GM18517 (cell line): Measurements from ENCODE around the gene EPB41L4A.
"Not testable (repeated sequence)": the region's sequence is repeated elsewhere in the genome, so short reads cannot be mapped to it uniquely, and the experiment has no call there.

Experiments
- ATAC-seq: cut with Tn5 transposase; IDR thresholded peaks from one replicate; pipeline ENCODE4 v1.9.1; 2021; ENCODE audit warnings: mild to moderate bottlenecking, moderate library complexity; ENCODE audit not compliant: unreplicated experiment

The EPB41L4A gene

DNA sequence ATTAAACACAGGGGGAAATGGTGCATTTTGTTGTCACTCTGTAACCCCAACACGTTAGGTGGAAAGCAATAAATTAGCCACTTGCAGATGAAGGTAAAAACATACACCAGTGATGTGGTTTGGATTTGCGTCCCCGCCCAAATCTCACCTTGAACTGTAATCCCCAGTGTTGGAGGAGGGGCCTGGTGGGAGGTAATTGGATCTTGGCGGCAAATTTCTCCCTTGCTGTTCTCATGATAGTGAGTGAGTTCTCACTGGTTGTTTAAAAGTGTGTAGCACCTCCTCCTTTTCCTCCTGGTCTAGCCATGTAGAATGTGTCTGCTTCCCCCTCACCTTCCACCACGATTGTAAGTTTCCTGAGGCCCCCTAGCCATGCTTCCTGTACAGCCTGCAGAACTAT lies 17.2 kb downstream of the EPB41L4A start:
- ATAC-seq = no peak

DNA sequence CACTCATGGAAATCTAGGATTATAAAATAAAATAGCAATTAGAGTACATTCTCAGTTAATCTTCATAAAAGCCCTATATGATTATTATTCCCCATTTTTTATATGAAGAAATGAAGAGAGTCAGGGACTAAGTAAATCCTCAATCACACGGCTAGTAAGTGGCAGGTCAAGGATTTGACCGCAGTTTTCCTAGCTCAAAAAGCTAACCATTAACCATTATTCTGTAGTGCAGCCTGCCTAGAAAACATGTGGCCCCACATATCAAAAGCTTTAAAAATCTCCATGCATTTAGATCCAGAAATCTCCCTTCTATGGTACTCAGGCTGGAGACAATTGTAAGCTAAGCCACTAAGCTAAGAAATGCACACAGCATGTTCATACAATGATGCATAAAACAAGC lies 21.4 kb downstream of the EPB41L4A start:
- ATAC-seq = no peak

DNA sequence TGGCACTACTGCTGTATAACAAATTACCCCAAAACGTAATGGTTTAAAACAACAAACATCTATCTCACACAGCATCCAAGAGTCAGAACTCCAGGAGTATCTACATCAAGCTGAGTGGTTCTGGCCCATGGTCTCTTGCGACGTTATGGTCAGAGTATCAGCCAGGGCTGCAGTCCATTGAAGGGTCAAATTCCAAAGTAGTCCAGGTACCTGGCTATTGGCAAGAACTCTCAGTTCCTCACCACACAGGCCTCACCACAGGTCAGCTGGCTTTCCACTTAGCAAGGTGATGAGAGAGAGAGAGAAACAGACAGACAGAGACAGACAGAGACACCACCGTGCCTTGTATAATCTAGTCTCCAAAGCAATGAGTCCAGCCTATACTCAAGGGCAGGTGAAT lies 22.6 kb downstream of the EPB41L4A start:
- ATAC-seq = no peak

DNA sequence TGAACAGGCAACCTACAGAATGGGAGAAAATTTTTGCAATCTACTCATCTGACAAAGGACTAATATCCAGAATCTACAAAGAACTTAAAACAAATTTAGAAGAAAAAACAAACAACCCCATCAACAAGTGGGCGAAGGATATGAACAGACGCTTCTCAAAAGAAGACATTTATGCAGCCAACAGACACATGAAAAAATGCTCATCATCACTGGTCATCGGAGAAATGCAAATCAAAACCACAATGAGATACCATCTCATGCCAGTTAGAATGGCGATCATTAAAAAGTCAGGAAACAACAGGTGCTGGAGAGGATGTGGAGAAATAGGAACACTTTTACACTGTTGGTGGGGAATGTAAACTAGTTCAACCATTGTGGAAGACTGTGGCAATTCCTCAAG lies 23.8 kb downstream of the EPB41L4A start:
- not testable (repeated sequence) for ATAC-seq

DNA sequence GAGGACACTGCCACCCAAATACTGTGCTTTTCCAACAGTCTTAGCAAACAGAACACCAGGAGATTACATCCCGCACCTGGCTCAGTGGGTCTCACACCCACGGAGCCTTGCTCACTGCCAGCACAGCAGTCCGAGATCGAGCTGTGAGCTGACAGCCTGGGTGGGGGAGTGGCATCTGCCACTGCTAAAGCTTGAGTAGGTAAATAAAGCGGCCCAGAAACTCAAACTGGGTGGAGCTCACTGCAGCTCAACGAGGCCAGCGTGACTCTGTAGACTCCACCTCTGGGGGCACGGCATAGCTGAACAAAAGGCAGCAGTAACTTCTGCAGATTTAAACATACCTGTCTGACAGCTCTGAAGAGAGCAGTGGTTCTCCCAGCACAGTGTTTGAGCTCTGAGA lies 28.8 kb downstream of the EPB41L4A start:
- ATAC-seq = no peak

DNA sequence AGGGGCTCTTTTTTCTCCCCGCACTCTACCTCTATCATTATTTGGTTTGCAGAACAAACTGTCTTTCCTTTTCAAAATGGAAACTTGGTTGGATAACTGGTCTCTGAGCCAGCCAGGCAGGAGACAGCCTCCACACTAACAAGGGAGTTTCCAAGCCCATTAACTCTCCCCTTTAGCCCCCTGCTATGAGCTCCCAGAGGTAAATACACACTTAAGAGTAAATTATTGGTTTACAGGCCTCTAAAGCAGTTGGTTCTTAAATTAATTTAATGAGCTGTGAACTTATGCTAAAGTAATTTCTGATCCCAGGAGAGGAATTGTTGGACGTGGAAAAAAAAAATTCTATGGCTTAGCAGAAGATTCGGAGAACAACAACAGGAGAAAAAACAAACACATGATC lies 30.3 kb downstream of the EPB41L4A start:
- ATAC-seq = no peak

DNA sequence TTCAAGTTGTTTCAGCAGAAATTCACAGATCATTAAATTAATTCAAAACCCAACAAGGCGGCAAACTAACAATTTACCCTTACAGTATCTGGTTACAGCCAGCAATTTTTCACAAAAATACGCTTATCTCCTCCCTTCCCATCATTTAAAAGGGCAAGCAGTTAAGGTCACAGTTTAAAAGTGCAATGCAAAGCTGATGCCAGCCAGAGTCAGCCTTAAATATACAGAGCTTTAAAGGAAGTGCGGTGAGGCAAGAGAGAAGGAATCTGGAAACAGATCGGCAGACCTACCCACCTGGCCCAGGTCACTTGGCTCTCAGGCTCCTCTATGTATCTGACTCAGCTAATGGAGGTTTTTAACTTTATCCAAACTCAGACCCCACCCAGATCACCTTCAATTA lies 31.0 kb downstream of the EPB41L4A start:
- ATAC-seq = no peak

DNA sequence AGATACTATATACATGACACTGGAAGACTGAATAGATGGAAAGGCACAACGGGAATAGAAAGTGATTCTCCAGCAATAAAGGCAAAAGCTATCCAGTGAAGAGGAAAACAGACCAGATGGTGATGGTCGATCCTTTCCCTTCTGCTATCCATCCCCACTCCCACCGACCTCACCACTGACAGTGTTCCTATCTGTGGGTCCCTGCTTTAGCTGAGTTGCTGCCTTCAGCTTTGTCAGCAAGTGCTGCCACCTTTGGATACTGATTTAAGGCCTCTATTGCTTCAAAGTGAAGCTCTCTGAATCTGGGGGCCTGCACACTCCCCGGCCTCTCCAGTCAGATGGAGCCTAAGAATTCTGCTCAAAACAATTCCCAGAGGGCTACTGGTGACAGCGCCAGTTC lies 32.3 kb downstream of the EPB41L4A start:
- no peak for ATAC-seq

DNA sequence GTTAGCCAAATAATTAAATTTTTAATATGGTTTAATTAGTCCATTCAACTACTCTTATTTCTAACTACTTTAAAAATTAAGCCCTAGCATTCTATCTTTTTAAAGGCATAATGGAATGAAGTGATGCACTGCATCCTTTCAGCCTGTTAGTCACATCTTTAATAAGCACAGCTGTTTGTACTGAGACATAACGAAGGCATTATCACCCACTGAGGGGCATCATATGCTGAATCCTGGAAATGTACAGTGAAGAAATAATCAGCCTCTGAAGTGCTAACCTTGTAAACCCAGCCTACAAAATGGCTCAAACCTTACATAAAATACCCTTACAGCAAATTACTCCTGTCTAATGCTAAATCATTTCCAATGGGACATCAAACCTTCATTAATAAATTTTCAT lies 33.1 kb downstream of the EPB41L4A start:
- ATAC-seq = no peak

DNA sequence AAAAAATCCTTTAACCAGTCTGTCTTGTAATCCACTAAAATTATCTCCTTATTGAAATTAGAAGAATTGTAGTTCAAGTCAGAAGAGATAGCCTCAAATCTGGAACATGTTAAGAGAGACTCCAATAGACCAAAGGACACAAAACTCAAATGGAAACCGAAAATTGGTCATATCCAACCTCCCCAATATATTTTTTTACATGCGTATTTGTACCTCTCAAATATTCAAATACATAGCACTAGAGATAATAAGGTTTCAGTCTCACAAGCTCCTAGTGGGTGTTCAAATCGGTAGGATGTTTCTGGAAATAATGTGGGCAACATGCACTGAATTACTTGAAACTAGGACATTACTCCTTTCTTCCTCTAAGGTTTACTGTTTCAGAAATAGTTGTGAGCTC lies 33.5 kb downstream of the EPB41L4A start:
- no peak for ATAC-seq

DNA sequence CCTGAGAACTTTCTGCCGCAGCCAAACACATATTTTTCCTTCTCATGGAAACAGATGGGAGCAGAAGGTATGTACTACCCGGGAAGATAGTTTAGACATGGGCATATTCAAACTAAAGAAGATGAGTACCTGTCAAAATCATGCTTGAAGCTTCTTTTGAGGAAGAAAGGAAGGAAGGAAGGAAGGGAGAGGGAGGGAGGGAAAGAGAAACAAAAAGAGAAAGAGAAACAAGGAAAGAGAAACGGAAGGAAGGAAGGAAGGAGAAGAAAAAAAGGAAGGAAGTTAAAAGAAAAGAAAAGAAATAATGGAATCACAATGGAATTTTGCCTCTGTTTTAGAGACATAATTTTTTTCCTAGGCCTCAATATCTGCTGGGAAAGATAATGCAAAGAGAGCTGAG lies 34.6 kb downstream of the EPB41L4A start:
- ATAC-seq = no peak

DNA sequence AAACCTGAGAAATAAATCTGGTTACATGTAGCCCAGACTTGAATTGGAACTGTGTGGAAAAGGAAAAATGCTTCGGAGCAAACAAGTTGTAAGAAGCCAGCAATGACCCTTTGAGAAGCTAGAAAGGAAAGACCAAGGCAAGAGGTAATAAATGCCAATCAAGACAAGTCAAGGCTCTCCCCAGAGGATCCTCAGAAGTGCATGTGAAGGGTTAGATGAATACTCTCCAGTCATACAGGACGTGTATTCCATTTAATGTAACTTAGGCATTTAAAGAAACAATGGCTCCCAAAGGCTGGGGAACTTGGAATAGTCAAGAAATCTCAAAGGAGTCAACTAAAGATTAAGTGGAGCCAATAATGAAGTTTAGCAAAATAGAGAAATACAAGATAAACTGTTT lies 36.2 kb downstream of the EPB41L4A start:
- no peak for ATAC-seq

DNA sequence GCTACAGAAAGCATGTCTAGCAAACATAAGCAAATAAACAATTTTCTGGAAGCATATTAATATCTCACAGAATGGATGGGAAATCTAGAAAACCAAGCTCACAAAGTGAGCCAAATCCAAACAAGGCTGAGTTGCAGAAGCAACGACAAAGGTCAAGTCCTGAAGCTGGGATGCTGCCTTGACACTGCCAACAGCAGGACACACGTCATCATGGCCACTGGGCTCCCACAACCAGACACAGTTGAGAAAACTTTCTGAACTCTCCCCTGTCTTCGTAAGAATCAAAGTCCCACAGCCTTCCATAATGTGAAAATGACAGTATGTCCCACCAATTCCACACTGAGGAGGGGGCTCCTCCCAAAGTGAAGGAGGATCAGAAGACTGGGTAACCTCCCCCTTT lies 37.6 kb downstream of the EPB41L4A start:
- ATAC-seq = no peak

DNA sequence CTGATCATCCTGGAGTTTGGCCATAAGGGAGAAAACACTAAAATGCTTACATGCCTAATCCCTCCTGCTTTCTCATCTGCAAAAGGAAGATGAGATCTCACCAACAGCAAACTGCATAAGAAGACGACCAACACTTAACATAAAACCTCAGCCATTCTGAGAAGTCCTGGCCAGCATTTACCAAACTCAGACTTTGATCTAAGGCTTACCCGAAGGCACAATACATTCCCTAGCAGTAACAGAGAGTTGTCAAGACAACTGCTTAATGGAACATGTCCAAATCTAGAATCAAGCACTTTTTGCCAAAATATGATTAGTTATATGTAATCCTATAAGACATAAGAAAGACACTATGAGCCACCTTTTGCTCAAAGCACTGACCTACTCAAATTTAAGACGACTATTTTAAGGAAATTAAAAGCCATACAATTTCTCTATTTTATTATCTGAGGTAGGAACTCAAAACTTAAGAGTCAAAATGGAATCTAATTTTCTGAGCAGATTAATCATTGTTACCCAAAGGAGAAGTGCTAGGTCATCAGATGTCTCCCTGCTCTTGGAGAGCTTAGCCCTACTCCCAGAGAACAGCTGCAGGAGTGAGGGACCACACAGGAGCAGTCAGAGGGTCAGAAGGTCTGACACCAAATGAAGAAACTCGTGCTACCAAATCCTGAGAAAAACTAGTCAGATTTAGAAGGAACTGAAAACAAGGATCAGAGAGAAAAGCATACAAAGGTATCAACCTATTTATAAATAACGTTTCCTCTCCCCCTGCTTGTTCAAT lies 39.3 kb downstream of the EPB41L4A start:
- no peak for ATAC-seq

DNA sequence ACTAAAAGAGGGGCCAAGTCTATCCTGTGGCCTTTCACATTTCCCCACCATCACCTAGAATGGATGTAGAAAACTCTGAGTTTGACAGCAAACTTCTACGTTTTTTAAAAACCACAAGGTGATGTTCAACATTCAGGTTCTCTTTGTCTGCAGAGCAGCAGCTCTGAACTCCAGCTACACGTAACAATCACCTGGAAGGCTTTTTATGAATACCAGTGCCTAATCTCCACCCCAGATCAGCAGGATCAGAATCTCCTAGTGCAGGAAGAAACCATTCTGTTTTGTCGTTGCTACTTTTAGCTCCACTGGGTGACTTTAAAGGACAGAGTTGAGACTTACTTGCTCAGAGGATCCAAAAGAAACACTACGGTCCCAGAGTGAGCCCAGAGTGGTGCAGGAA lies 44.3 kb downstream of the EPB41L4A start:
- ATAC-seq = no peak

DNA sequence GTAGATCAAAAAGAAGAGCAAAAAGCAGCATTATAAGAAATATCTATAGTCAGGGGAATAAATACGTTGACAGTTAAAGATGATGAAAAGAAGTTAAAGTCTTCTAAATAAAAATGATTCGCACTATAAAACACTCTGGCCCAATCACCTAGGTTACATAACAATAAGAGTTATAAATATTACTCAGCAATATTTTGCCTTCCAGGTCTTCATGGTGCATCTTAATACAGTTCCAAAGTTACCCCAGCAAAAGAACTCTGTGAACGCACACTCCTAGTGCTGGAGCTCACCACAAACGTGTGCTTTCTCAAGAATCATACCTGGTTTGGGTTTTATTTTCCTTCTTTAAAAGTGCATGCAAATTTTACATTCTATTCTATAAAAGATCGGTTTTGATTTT lies 44.7 kb downstream of the EPB41L4A start:
- no peak for ATAC-seq

DNA sequence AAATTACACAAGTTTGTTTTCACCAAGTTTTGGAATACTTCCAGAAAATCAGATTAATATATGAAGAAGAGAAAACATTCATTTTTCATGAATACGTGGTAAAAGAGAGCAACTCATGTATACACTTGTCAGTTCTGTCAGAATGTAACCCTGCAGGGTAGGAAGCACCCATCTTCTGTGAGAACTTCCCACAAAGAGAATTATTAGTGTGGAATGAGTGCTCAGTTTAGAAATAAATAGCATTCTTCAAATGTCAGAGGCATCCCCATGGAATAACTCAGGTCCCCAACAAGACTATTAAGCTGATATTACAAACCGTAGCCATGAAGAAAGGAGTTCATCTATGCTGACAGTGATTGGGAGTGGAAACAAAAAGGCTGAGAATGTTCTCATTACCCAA lies 45.2 kb downstream of the EPB41L4A start:
- ATAC-seq = no peak

DNA sequence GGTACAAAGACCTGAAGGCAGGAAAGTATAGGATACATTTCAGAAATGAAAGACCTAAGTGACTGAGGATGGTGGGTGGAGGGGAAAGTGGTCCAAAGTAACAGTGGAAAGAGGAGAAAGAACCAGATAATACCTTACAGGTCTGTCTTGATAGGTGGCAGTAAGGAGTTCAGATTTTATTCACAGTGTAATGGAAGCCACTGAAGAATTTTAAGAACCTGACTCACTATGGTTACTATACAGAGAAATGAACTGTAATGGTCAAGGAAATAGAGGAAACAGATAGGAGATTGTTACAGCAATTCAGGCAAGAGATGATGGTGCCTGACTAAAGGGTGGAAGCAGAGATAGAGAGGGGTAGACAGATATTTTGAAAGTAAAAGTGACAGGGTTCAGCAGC lies 46.5 kb downstream of the EPB41L4A start:
- ATAC-seq = no peak

DNA sequence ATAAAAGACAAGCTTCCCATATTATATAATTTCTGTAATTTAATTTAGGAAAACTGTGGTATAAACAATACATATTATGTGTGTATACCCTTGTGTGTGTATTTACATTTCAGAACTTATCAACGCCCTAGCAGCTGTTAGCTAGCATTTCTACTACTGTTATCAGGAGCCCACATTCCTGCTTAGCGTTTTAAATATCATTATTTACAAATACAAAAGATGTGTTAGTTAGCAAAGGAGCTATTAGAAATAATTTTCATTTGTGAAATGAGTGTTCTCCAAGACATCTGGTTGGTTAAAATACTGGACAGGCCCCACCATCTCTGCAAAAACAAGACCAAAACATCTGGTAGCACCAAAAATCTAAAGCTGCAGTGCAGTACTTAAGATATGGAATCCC lies 48.0 kb downstream of the EPB41L4A start:
- no peak for ATAC-seq

DNA sequence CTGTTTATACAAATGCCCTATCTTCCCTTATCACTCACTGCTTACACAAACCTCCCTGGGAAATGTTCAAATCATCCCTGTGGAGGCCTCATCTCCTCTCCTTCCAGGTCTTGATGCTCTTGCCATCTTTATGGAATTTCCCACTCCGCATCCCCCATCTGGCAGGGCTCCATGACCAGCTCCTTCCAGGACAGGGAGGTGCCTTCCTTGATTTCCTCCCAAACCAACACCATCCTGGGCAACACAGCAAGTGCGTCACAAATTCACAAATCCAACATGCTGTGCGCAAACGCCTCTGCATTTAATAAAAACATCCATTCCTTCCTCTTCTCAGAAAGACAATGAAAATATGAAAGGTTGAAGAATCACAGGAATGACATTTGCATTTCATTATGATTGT lies 51.7 kb downstream of the EPB41L4A start:
- ATAC-seq = no peak

DNA sequence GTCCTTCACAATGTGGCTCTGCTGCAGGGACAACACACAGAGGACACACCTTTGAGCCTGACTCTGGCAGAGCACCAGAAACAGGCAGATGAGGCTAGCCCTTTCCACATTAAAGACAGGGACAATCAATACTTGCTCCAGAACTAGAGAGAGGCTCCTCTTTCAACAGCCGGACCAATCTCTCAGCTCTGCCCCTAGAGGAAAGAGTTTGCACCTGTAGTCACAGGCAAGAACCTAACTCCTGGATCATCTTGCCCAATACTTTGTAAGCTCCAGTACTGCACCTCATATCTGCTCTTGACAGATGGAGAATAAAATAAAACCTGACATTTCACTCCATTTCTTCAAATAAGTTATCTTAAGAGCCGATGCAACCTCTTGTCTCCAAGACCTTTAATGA lies 52.1 kb downstream of the EPB41L4A start:
- ATAC-seq = no peak

DNA sequence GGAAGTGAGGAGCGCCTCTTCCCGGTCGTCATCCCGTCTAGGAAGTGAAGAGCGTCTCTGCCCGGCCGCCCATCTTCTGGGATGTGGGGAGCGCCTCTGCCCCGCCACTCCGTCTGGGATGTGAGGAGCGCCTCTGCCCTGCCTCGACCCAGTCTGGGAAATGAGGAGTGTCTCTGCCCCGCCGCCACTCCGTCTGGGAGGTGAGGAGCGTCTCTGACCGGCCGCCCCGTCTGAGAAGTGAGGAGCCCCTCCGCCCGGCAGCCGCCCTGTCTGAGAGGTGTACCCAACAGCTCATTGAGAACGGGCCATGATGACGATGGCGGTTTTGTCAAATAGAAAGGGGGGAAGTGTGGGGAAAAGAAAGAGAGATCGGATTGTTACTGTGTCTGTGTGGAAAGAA lies 58.3 kb downstream of the EPB41L4A start:
- not testable (repeated sequence) for ATAC-seq
